K562 (cell line): ENCODE results near the gene RASGEF1C.

Experiments used
- BRF2 ChIP-seq: IDR thresholded peaks from 3 replicates; pipeline ENCODE4 v1.6.1; 2011; ENCODE audit warnings: borderline replicate concordance, mild to moderate bottlenecking; ENCODE audit not compliant: insufficient read length, insufficient read depth
- CBX8 ChIP-seq: fragments of 200-600 bp; sonication (generic); IDR thresholded peaks from 2 replicates; pipeline ENCODE4 v1.6.1; 2012; ENCODE audit warnings: borderline replicate concordance, mixed run types, low read depth, mild to moderate bottlenecking, moderate library complexity, mixed read lengths, low read length, control low read depth, inconsistent platforms; ENCODE audit not compliant: poor library complexity, severe bottlenecking; ENCODE audit errors: extremely low read depth
- CREB3L1 ChIP-seq: fragments of 450-650 bp; IDR thresholded peaks from 2 replicates; pipeline ENCODE4 v1.6.1; 2014; ENCODE audit warnings: low read depth, mild to moderate bottlenecking, moderate library complexity, borderline replicate concordance
- CTCF ChIP-seq, 3 experiments: IDR thresholded peaks in 2 of 3; conservative IDR thresholded peaks in 1 of 3; 2 replicates each; pipeline ENCODE4 v1.5.1; 2011 to 2012; ENCODE audit warnings: low read length in 3 of 3, mild to moderate bottlenecking in 3 of 3, control low read depth in 2 of 3, improper control_type of control experiment in 1 of 3, inconsistent platforms in 1 of 3, low read depth in 1 of 3, mixed read lengths in 1 of 3, moderate library complexity in 1 of 3; ENCODE audit not compliant: insufficient read depth in 2 of 3
- IRF1 ChIP-seq: sonication (generic); formaldehyde crosslinking; IDR thresholded peaks from 2 replicates; pipeline ENCODE4 v1.8.0; 2022; ENCODE audit warnings: missing genetic modification reagents, mild to moderate bottlenecking, borderline replicate concordance
- KLF10 ChIP-seq: fragments of 250-450 bp; sonication (Bioruptor Pico); IDR thresholded peaks from 2 replicates; pipeline ENCODE4 v1.6.1; 2021; ENCODE audit warnings: matching md5 sums
- MNT ChIP-seq, 2 experiments: fragments of 450-650 bp; conservative IDR thresholded peaks; 2 replicates each; pipeline ENCODE4 v1.6.1; 2017; ENCODE audit warnings: mild to moderate bottlenecking in 2 of 2, moderate library complexity in 2 of 2
- PATZ1 ChIP-seq: fragments of 250-450 bp; sonication (Bioruptor Pico); IDR thresholded peaks from 2 replicates; pipeline ENCODE4 v1.5.0; 2020; ENCODE audit warnings: mild to moderate bottlenecking, borderline replicate concordance
- PHB2 ChIP-seq: fragments of 450-650 bp; IDR thresholded peaks from 2 replicates; pipeline ENCODE4 v1.6.1; 2017; ENCODE audit warnings: low read depth
- PRDM10 ChIP-seq: fragments of 450-650 bp; IDR thresholded peaks from 2 replicates; pipeline ENCODE4 v1.6.1; 2018; ENCODE audit not compliant: partially characterized antibody
- YY1 ChIP-seq, 3 experiments: IDR thresholded peaks; 2 replicates each; pipeline ENCODE4 v1.6.1; 2011; ENCODE audit warnings: low read length in 2 of 3, mild to moderate bottlenecking in 2 of 3, moderate library complexity in 2 of 3, borderline replicate concordance in 1 of 3, control low read depth in 1 of 3, low read depth in 1 of 3; ENCODE audit not compliant: insufficient read depth in 3 of 3, insufficient replicate concordance in 2 of 3, control insufficient read depth in 1 of 3, insufficient read length in 1 of 3; ENCODE audit errors: extremely low read depth in 1 of 3
- ZBTB43 ChIP-seq: sonication (generic); formaldehyde crosslinking; IDR thresholded peaks from 2 replicates; pipeline ENCODE4 v1.8.0; 2023; ENCODE audit warnings: mild to moderate bottlenecking, missing genetic modification reagents
- ZNF785 ChIP-seq: fragments of 250-450 bp; sonication (Bioruptor Pico); IDR thresholded peaks from 2 replicates; pipeline ENCODE4 v1.4.0; 2020; ENCODE audit warnings: mild to moderate bottlenecking

- TF ChIP-seq PATZ1 (CRISPR knock-in tag) (no peak), MNT (conservative IDR thresholded peaks at IDR 0.05) (no peak), IRF1 (no peak), CBX8 (no peak), BRF2 (no peak), CTCF (IDR thresholded peaks at IDR 0.05 in 2 of 3, conservative IDR thresholded peaks at IDR 0.05 in 1 of 3; ENCODE audit: insufficient read depth in 2 of 3, low read depth in 1 of 3, low read length in 3 of 3) (no peak), ZNF785 (CRISPR knock-in tag) (no peak), CREB3L1 (no peak), KLF10 (no peak), PHB2 (no peak), ZBTB43 (CRISPR knock-in tag) (no peak; the same call in 1 of the 2 replicates), YY1 (IDR thresholded peaks at IDR 0.05; ENCODE audit: borderline replicate concordance in 1 of 3, control insufficient read depth in 1 of 3, extremely low read depth in 1 of 3, insufficient read depth in 3 of 3, insufficient read length in 1 of 3, insufficient replicate concordance in 2 of 3, low read depth in 1 of 3, low read length in 2 of 3) (no peak), PRDM10 (no peak)
These were observed 35.0 kb downstream of the RASGEF1C start for GRCh38 chr5:180173875-180174586.
